ENCODE data around the gene CFAP52. TPM values are rescaled to one million over a fixed set of nuclear protein-coding genes. Genes with fewer than 3 reads are reported as not detected.
"Not testable (repeated sequence)": the region's sequence is repeated elsewhere in the genome, so short reads cannot be mapped to it uniquely, and the experiment has no call there.

The CFAP52 gene
- not detected in 2 replicates for total RNA-seq (2014; rRNA removed)
- 0.09 TPM for polyA plus RNA-seq (2012)

- DNase-seq (ENCODE audit: low read depth): peak; percentile 75
Measured at GRCh38 chr17:9576521-9577372, at the start of gene CFAP52. Gene CFAP52 (plus strand): TSS chr17:9576642. CDS start chr17:9576696, 54 bp downstream.

GRCh38 chr17:9527788-9528187 is 48.7 kb upstream of the CFAP52 start:
- DNase-seq (ENCODE audit: low read depth): no peak

- DNase-seq (ENCODE audit: low read depth): peak; percentile 27
Measured at GRCh38 chr17:9529033-9529700, 47.3 kb upstream of the CFAP52 start.

GRCh38 chr17:9531034-9531433 is 45.4 kb upstream of the CFAP52 start:
- DNase-seq (ENCODE audit: low read depth): no peak

- DNase-seq (ENCODE audit: low read depth): no peak
Measured at GRCh38 chr17:9532715-9533114, 43.7 kb upstream of the CFAP52 start.

- DNase-seq (ENCODE audit: low read depth): no peak
Measured at GRCh38 chr17:9533441-9533840, 43.0 kb upstream of the CFAP52 start.

GRCh38 chr17:9536061-9536460 is 40.4 kb upstream of the CFAP52 start:
- DNase-seq (ENCODE audit: low read depth): no peak

GRCh38 chr17:9537177-9537776 is 39.2 kb upstream of the CFAP52 start:
- DNase-seq (ENCODE audit: low read depth): no peak

- DNase-seq (ENCODE audit: low read depth): no peak
Measured at GRCh38 chr17:9538626-9539025, 37.8 kb upstream of the CFAP52 start.

- no peak for DNase-seq (ENCODE audit: low read depth)
Measured at GRCh38 chr17:9541718-9542117, 34.7 kb upstream of the CFAP52 start.

- DNase-seq (ENCODE audit: low read depth): peak; percentile 48
Measured at GRCh38 chr17:9544221-9544620, 32.2 kb upstream of the CFAP52 start.

- no peak for DNase-seq (ENCODE audit: low read depth)
Measured at GRCh38 chr17:9549215-9549614, 27.2 kb upstream of the CFAP52 start.

GRCh38 chr17:9553181-9553580 is 23.3 kb upstream of the CFAP52 start:
- DNase-seq (ENCODE audit: low read depth): no peak

- DNase-seq (ENCODE audit: low read depth): no peak
Measured at GRCh38 chr17:9553596-9553995, 22.8 kb upstream of the CFAP52 start.

GRCh38 chr17:9554715-9555114 is 21.7 kb upstream of the CFAP52 start:
- peak; percentile 46 for DNase-seq (ENCODE audit: low read depth)

- DNase-seq (ENCODE audit: low read depth): no peak
Measured at GRCh38 chr17:9557161-9557755, 19.2 kb upstream of the CFAP52 start.

- DNase-seq (ENCODE audit: low read depth): no peak
Measured at GRCh38 chr17:9557857-9558256, 18.6 kb upstream of the CFAP52 start.

- no peak for DNase-seq (ENCODE audit: low read depth)
Measured at GRCh38 chr17:9564104-9564503, 12.3 kb upstream of the CFAP52 start.

GRCh38 chr17:9566067-9566466 is 10.4 kb upstream of the CFAP52 start:
- peak; percentile 22 for DNase-seq (ENCODE audit: low read depth)

- not testable (repeated sequence) for DNase-seq (ENCODE audit: low read depth)
Measured at GRCh38 chr17:9566739-9567138, 9.7 kb upstream of the CFAP52 start.

- DNase-seq (ENCODE audit: low read depth): no peak
Measured at GRCh38 chr17:9568004-9568403, 8.4 kb upstream of the CFAP52 start.

GRCh38 chr17:9568957-9569588 is 7.4 kb upstream of the CFAP52 start:
- DNase-seq (ENCODE audit: low read depth): no peak

All from LHCN-M2 (cell line).